H9 (cell line): ENCODE results near the gene HEBP2. TPM values are rescaled to one million over a fixed set of nuclear protein-coding genes. Genes with fewer than 3 reads are reported as not detected.

Source experiments
- DNase-seq: peaks from one replicate; pipeline ENCODE4 v3.0.0-alpha.2; 2017
- H2AFZ ChIP-seq: one replicate; pipeline ENCODE4 v1.6.1; 2013; ENCODE audit warnings: mild to moderate bottlenecking, low read length, control low read depth, moderate library complexity
- H2AK5ac ChIP-seq: 2 replicates; pipeline ENCODE4 v1.6.1; 2013; ENCODE audit warnings: low read length, control low read depth, mixed read lengths; ENCODE audit not compliant: insufficient read length
- H2BK120ac ChIP-seq: one replicate; pipeline ENCODE4 v1.6.1; 2013; ENCODE audit warnings: low read depth, mild to moderate bottlenecking, low read length, control low read depth, inconsistent platforms; ENCODE audit not compliant: poor library complexity, severe bottlenecking
- H2BK12ac ChIP-seq: 2 replicates; pipeline ENCODE4 v1.6.1; 2013; ENCODE audit warnings: low read length, control low read depth, mixed read lengths, low read depth; ENCODE audit not compliant: insufficient read length
- H2BK15ac ChIP-seq: 2 replicates; pipeline ENCODE4 v1.6.1; 2013; ENCODE audit warnings: low read depth, low read length, control low read depth
- H2BK20ac ChIP-seq: one replicate; pipeline ENCODE4 v1.6.1; 2013; ENCODE audit warnings: low read depth, mild to moderate bottlenecking, low read length, control low read depth, inconsistent platforms; ENCODE audit not compliant: poor library complexity, severe bottlenecking
- H2BK5ac ChIP-seq: 2 replicates; pipeline ENCODE4 v1.6.1; 2013; ENCODE audit warnings: low read length, control low read depth, mixed read lengths; ENCODE audit not compliant: insufficient read length
- H3K14ac ChIP-seq: 2 replicates; pipeline ENCODE4 v1.6.1; 2013; ENCODE audit warnings: low read length, control low read depth; ENCODE audit not compliant: insufficient read depth
- H3K18ac ChIP-seq: 2 replicates; pipeline ENCODE4 v1.6.1; 2013; ENCODE audit warnings: low read depth, mild to moderate bottlenecking, mixed read lengths, low read length, control low read depth; ENCODE audit not compliant: insufficient read length
- H3K23ac ChIP-seq: 2 replicates; pipeline ENCODE4 v1.6.1; 2013; ENCODE audit warnings: low read length, control low read depth, mixed read lengths, low read depth; ENCODE audit not compliant: insufficient read length
- H3K23me2 ChIP-seq: 2 replicates; pipeline ENCODE4 v1.6.1; 2013; ENCODE audit warnings: low read depth, mild to moderate bottlenecking, mixed read lengths, low read length, control low read depth; ENCODE audit not compliant: insufficient read length, poor library complexity, severe bottlenecking
- H3K27ac ChIP-seq: 2 replicates; pipeline ENCODE4 v1.5.1; 2013; ENCODE audit warnings: low read length, control low read depth, mixed read lengths, low read depth; ENCODE audit not compliant: insufficient read length
- H3K27me3 ChIP-seq: 2 replicates; pipeline ENCODE4 v1.6.1; 2013; ENCODE audit warnings: low read length, control low read depth, inconsistent platforms; ENCODE audit not compliant: insufficient read depth
- H3K4ac ChIP-seq: 2 replicates; pipeline ENCODE4 v1.6.1; 2013; ENCODE audit warnings: low read depth, mild to moderate bottlenecking, control low read depth, inconsistent platforms, low read length, moderate library complexity
- H3K4me1 ChIP-seq: 2 replicates; pipeline ENCODE4 v1.6.1; 2013; ENCODE audit warnings: low read length, control low read depth, inconsistent platforms; ENCODE audit not compliant: insufficient read depth
- H3K4me2 ChIP-seq: 2 replicates; pipeline ENCODE4 v1.6.1; 2013; ENCODE audit warnings: low read length, control low read depth, mixed read lengths; ENCODE audit not compliant: insufficient read length, insufficient read depth
- H3K56ac ChIP-seq: 2 replicates; pipeline ENCODE4 v1.6.1; 2013; ENCODE audit warnings: low read depth, mild to moderate bottlenecking, mixed read lengths, low read length, control low read depth; ENCODE audit not compliant: insufficient read length
- H3K79me1 ChIP-seq: 2 replicates; pipeline ENCODE4 v1.6.1; 2013; ENCODE audit warnings: low read depth, mild to moderate bottlenecking, moderate library complexity, low read length, control low read depth, inconsistent platforms; ENCODE audit not compliant: insufficient read depth, poor library complexity, severe bottlenecking
- H3K79me2 ChIP-seq: 2 replicates; pipeline ENCODE4 v1.6.1; 2013; ENCODE audit warnings: low read length, control low read depth, inconsistent platforms; ENCODE audit not compliant: insufficient read depth
- H3K9ac ChIP-seq: 2 replicates; pipeline ENCODE4 v1.6.1; 2013; ENCODE audit warnings: low read length, control low read depth, mixed read lengths; ENCODE audit not compliant: insufficient read length; ENCODE audit errors: extremely low read depth
- H3K9me3 ChIP-seq: one replicate; pipeline ENCODE4 v1.6.1; 2013; ENCODE audit warnings: low read depth, low read length, inconsistent platforms; ENCODE audit not compliant: control insufficient read depth
- H3T11ph ChIP-seq: one replicate; pipeline ENCODE4 v1.6.1; 2013; ENCODE audit warnings: mild to moderate bottlenecking, low read length, control low read depth, inconsistent platforms
- H4K20me1 ChIP-seq: one replicate; pipeline ENCODE4 v1.6.1; 2013; ENCODE audit not compliant: control insufficient read depth, insufficient read length, insufficient read depth
- H4K5ac ChIP-seq: 2 replicates; pipeline ENCODE4 v1.6.1; 2013; ENCODE audit warnings: low read depth, mild to moderate bottlenecking, mixed read lengths, low read length, control low read depth; ENCODE audit not compliant: insufficient read length
- H4K8ac ChIP-seq: replicated peaks from 2 replicates; pipeline ENCODE4 v1.6.1; 2013; ENCODE audit warnings: low read length, control low read depth, mixed read lengths, low read depth; ENCODE audit not compliant: insufficient read length
- H4K91ac ChIP-seq: 2 replicates; pipeline ENCODE4 v1.6.1; 2013; ENCODE audit warnings: low read depth, mild to moderate bottlenecking, moderate library complexity, mixed read lengths, low read length, control low read depth; ENCODE audit not compliant: insufficient read length
- H3K27ac Mint-ChIP-seq, 3 experiments: 2 replicates in 2 of 3; 3 replicates in 1 of 3; pipeline ENCODE4 v1.8.0; 2020 to 2021; ENCODE audit warnings: mixed read lengths in 3 of 3, mild to moderate bottlenecking in 1 of 3, moderate library complexity in 1 of 3
- H3K27me3 Mint-ChIP-seq: 2 replicates; pipeline ENCODE4 v1.8.0; 2021; ENCODE audit warnings: low read depth, mild to moderate bottlenecking, moderate library complexity, mixed read lengths
- H3K36me3 Mint-ChIP-seq, 3 experiments: 2 replicates in 2 of 3; 3 replicates in 1 of 3; pipeline ENCODE4 v1.8.0; 2020 to 2021; ENCODE audit warnings: low read depth in 3 of 3, mixed read lengths in 3 of 3; ENCODE audit not compliant: insufficient read depth in 1 of 3
- H3K4me1 Mint-ChIP-seq, 2 experiments: 2 replicates each; pipeline ENCODE4 v1.8.0; 2020; ENCODE audit warnings: mixed read lengths in 2 of 2
- H3K4me3 Mint-ChIP-seq, 2 experiments: 2 replicates in 1 of 2; 3 replicates in 1 of 2; pipeline ENCODE4 v1.8.0; 2020 to 2021; ENCODE audit warnings: mild to moderate bottlenecking in 2 of 2, mixed read lengths in 2 of 2, moderate library complexity in 1 of 2
- H3K9me3 Mint-ChIP-seq, 2 experiments: 2 replicates in 1 of 2; 3 replicates in 1 of 2; pipeline ENCODE4 v1.8.0; 2020; ENCODE audit warnings: mild to moderate bottlenecking in 2 of 2, mixed read lengths in 2 of 2, moderate library complexity in 1 of 2
- CTCF ChIP-seq: fragments of 200-600 bp; sonication (generic); conservative IDR thresholded peaks from 3 replicates; pipeline ENCODE4 v1.8.0; 2021; ENCODE audit warnings: antibody characterized with exemption, mild to moderate bottlenecking
- WGBS: extraction: QIAGEN DNeasy Blood & Tissue Kit; methylation state at CpG from one replicate; pipeline ENCODE4 v1.1.7; 2013; ENCODE audit warnings: missing lambda C conversion rate, low lambda C conversion rate, mixed read lengths; ENCODE audit not compliant: insufficient read length; ENCODE audit errors: extremely low coverage; 5-methylcytosine and 5-hydroxymethylcytosine counted together
- total RNA-seq: library from RNA; stranded (reverse); gene quantifications from 2 replicates; pipeline ENCODE4 v1.2.1, GENCODE V29; 2021

Gene HEBP2
- total RNA-seq, 1 experiment from 2014 or later: 57.8 TPM

GRCh38 chr6:138404666-138405337 lies 779 bp downstream of the HEBP2 start:
- Mint-ChIP-seq H3K36me3 (peaks cover 6 to 40% (median 39%) of the 10 kb centered on the region in 3 experiments; a peak in 6 of 7 replicates), H3K27me3 (no peaks in the 10 kb centered on the region; the same call in 1 of the 2 replicates), H3K27ac (peak overlapping the region in 1 of 3 experiments; percentile 87; a peak in 2 of 7 replicates)

More at GRCh38 chr6:138404666-138405337, 779 bp downstream of the HEBP2 start:
- H3K23ac ChIP-seq: no peak overlapping the region
- H4K91ac ChIP-seq: no peak overlapping the region
- peak overlapping the region; percentile 64 for H3K9ac ChIP-seq
- WGBS: no CpG with 5 or more reads among the region's 35 CpGs
- H3K4ac ChIP-seq: no peak overlapping the region
- no peak overlapping the region for H4K8ac ChIP-seq
- no peak overlapping the region for H2BK15ac ChIP-seq
- peak overlapping the region; percentile 67 for H3K14ac ChIP-seq
- peak overlapping the region; percentile 56 for H3K18ac ChIP-seq
- H3K9me3 ChIP-seq: no peaks in the 10 kb centered on the region
- no peaks in the 10 kb centered on the region for H3K4me1 ChIP-seq
- H2BK120ac ChIP-seq: no peak overlapping the region
- H3T11ph ChIP-seq: no peak overlapping the region
- TF ChIP-seq CTCF: no peak
- no peaks in the 10 kb centered on the region for H4K20me1 ChIP-seq
- peaks cover 17% of the 10 kb centered on the region for H3K23me2 ChIP-seq
- no peak overlapping the region for H2BK20ac ChIP-seq
- peak overlapping the region; percentile 57 for H2AFZ ChIP-seq
- Mint-ChIP-seq H3K4me1 (peaks cover 4 to 10% of the 10 kb centered on the region in 2 experiments), H3K4me3 (peak overlapping the region; percentile 90 to 91), H3K9me3 (no peaks in the 10 kb centered on the region; a peak in 1 of 5 replicates)
- no peak overlapping the region for H3K27ac ChIP-seq
- no peak overlapping the region for H3K56ac ChIP-seq
- no peak for DNase-seq
- no peak overlapping the region for H2BK5ac ChIP-seq
- no peaks in the 10 kb centered on the region for H3K79me1 ChIP-seq
- H3K79me2 ChIP-seq: no peaks in the 10 kb centered on the region
- H2BK12ac ChIP-seq: no peak overlapping the region
- H2AK5ac ChIP-seq: no peak overlapping the region
- peak overlapping the region; percentile 95 for H3K4me2 ChIP-seq
- H3K27me3 ChIP-seq: no peaks in the 10 kb centered on the region
- no peak overlapping the region for H4K5ac ChIP-seq
